H9 (cell line): Measurements from ENCODE around the gene DNAAF1. TPM values are rescaled to one million over a fixed set of nuclear protein-coding genes. Genes with fewer than 3 reads are reported as not detected.

Experiments
- DNase-seq: peaks from one replicate; pipeline ENCODE4 v3.0.0-alpha.2; 2017
- H2AFZ ChIP-seq: one replicate; pipeline ENCODE4 v1.6.1; 2013; ENCODE audit warnings: mild to moderate bottlenecking, low read length, control low read depth, moderate library complexity
- H2AK5ac ChIP-seq: 2 replicates; pipeline ENCODE4 v1.6.1; 2013; ENCODE audit warnings: low read length, control low read depth, mixed read lengths; ENCODE audit not compliant: insufficient read length
- H2BK120ac ChIP-seq: one replicate; pipeline ENCODE4 v1.6.1; 2013; ENCODE audit warnings: low read depth, mild to moderate bottlenecking, low read length, control low read depth, inconsistent platforms; ENCODE audit not compliant: poor library complexity, severe bottlenecking
- H2BK12ac ChIP-seq: 2 replicates; pipeline ENCODE4 v1.6.1; 2013; ENCODE audit warnings: low read length, control low read depth, mixed read lengths, low read depth; ENCODE audit not compliant: insufficient read length
- H2BK15ac ChIP-seq: 2 replicates; pipeline ENCODE4 v1.6.1; 2013; ENCODE audit warnings: low read depth, low read length, control low read depth
- H2BK20ac ChIP-seq: one replicate; pipeline ENCODE4 v1.6.1; 2013; ENCODE audit warnings: low read depth, mild to moderate bottlenecking, low read length, control low read depth, inconsistent platforms; ENCODE audit not compliant: poor library complexity, severe bottlenecking
- H2BK5ac ChIP-seq: 2 replicates; pipeline ENCODE4 v1.6.1; 2013; ENCODE audit warnings: low read length, control low read depth, mixed read lengths; ENCODE audit not compliant: insufficient read length
- H3K14ac ChIP-seq: 2 replicates; pipeline ENCODE4 v1.6.1; 2013; ENCODE audit warnings: low read length, control low read depth; ENCODE audit not compliant: insufficient read depth
- H3K18ac ChIP-seq: 2 replicates; pipeline ENCODE4 v1.6.1; 2013; ENCODE audit warnings: low read depth, mild to moderate bottlenecking, mixed read lengths, low read length, control low read depth; ENCODE audit not compliant: insufficient read length
- H3K23ac ChIP-seq: 2 replicates; pipeline ENCODE4 v1.6.1; 2013; ENCODE audit warnings: low read length, control low read depth, mixed read lengths, low read depth; ENCODE audit not compliant: insufficient read length
- H3K23me2 ChIP-seq: 2 replicates; pipeline ENCODE4 v1.6.1; 2013; ENCODE audit warnings: low read depth, mild to moderate bottlenecking, mixed read lengths, low read length, control low read depth; ENCODE audit not compliant: insufficient read length, poor library complexity, severe bottlenecking
- H3K27ac ChIP-seq: 2 replicates; pipeline ENCODE4 v1.5.1; 2013; ENCODE audit warnings: low read length, control low read depth, mixed read lengths, low read depth; ENCODE audit not compliant: insufficient read length
- H3K27me3 ChIP-seq: 2 replicates; pipeline ENCODE4 v1.6.1; 2013; ENCODE audit warnings: low read length, control low read depth, inconsistent platforms; ENCODE audit not compliant: insufficient read depth
- H3K4ac ChIP-seq: 2 replicates; pipeline ENCODE4 v1.6.1; 2013; ENCODE audit warnings: low read depth, mild to moderate bottlenecking, control low read depth, inconsistent platforms, low read length, moderate library complexity
- H3K4me1 ChIP-seq: 2 replicates; pipeline ENCODE4 v1.6.1; 2013; ENCODE audit warnings: low read length, control low read depth, inconsistent platforms; ENCODE audit not compliant: insufficient read depth
- H3K4me2 ChIP-seq: 2 replicates; pipeline ENCODE4 v1.6.1; 2013; ENCODE audit warnings: low read length, control low read depth, mixed read lengths; ENCODE audit not compliant: insufficient read length, insufficient read depth
- H3K56ac ChIP-seq: 2 replicates; pipeline ENCODE4 v1.6.1; 2013; ENCODE audit warnings: low read depth, mild to moderate bottlenecking, mixed read lengths, low read length, control low read depth; ENCODE audit not compliant: insufficient read length
- H3K79me1 ChIP-seq: 2 replicates; pipeline ENCODE4 v1.6.1; 2013; ENCODE audit warnings: low read depth, mild to moderate bottlenecking, moderate library complexity, low read length, control low read depth, inconsistent platforms; ENCODE audit not compliant: insufficient read depth, poor library complexity, severe bottlenecking
- H3K79me2 ChIP-seq: 2 replicates; pipeline ENCODE4 v1.6.1; 2013; ENCODE audit warnings: low read length, control low read depth, inconsistent platforms; ENCODE audit not compliant: insufficient read depth
- H3K9ac ChIP-seq: 2 replicates; pipeline ENCODE4 v1.6.1; 2013; ENCODE audit warnings: low read length, control low read depth, mixed read lengths; ENCODE audit not compliant: insufficient read length; ENCODE audit errors: extremely low read depth
- H3K9me3 ChIP-seq: one replicate; pipeline ENCODE4 v1.6.1; 2013; ENCODE audit warnings: low read depth, low read length, inconsistent platforms; ENCODE audit not compliant: control insufficient read depth
- H3T11ph ChIP-seq: one replicate; pipeline ENCODE4 v1.6.1; 2013; ENCODE audit warnings: mild to moderate bottlenecking, low read length, control low read depth, inconsistent platforms
- H4K20me1 ChIP-seq: one replicate; pipeline ENCODE4 v1.6.1; 2013; ENCODE audit not compliant: control insufficient read depth, insufficient read length, insufficient read depth
- H4K5ac ChIP-seq: 2 replicates; pipeline ENCODE4 v1.6.1; 2013; ENCODE audit warnings: low read depth, mild to moderate bottlenecking, mixed read lengths, low read length, control low read depth; ENCODE audit not compliant: insufficient read length
- H4K8ac ChIP-seq: replicated peaks from 2 replicates; pipeline ENCODE4 v1.6.1; 2013; ENCODE audit warnings: low read length, control low read depth, mixed read lengths, low read depth; ENCODE audit not compliant: insufficient read length
- H4K91ac ChIP-seq: 2 replicates; pipeline ENCODE4 v1.6.1; 2013; ENCODE audit warnings: low read depth, mild to moderate bottlenecking, moderate library complexity, mixed read lengths, low read length, control low read depth; ENCODE audit not compliant: insufficient read length
- H3K27ac Mint-ChIP-seq, 3 experiments: 2 replicates in 2 of 3; 3 replicates in 1 of 3; pipeline ENCODE4 v1.8.0; 2020 to 2021; ENCODE audit warnings: mixed read lengths in 3 of 3, mild to moderate bottlenecking in 1 of 3, moderate library complexity in 1 of 3
- H3K27me3 Mint-ChIP-seq: 2 replicates; pipeline ENCODE4 v1.8.0; 2021; ENCODE audit warnings: low read depth, mild to moderate bottlenecking, moderate library complexity, mixed read lengths
- H3K36me3 Mint-ChIP-seq, 3 experiments: 2 replicates in 2 of 3; 3 replicates in 1 of 3; pipeline ENCODE4 v1.8.0; 2020 to 2021; ENCODE audit warnings: low read depth in 3 of 3, mixed read lengths in 3 of 3; ENCODE audit not compliant: insufficient read depth in 1 of 3
- H3K4me1 Mint-ChIP-seq, 2 experiments: 2 replicates each; pipeline ENCODE4 v1.8.0; 2020; ENCODE audit warnings: mixed read lengths in 2 of 2
- H3K4me3 Mint-ChIP-seq, 2 experiments: 2 replicates in 1 of 2; 3 replicates in 1 of 2; pipeline ENCODE4 v1.8.0; 2020 to 2021; ENCODE audit warnings: mild to moderate bottlenecking in 2 of 2, mixed read lengths in 2 of 2, moderate library complexity in 1 of 2
- H3K9me3 Mint-ChIP-seq, 2 experiments: 2 replicates in 1 of 2; 3 replicates in 1 of 2; pipeline ENCODE4 v1.8.0; 2020; ENCODE audit warnings: mild to moderate bottlenecking in 2 of 2, mixed read lengths in 2 of 2, moderate library complexity in 1 of 2
- CTCF ChIP-seq: fragments of 200-600 bp; sonication (generic); conservative IDR thresholded peaks from 3 replicates; pipeline ENCODE4 v1.8.0; 2021; ENCODE audit warnings: antibody characterized with exemption, mild to moderate bottlenecking
- WGBS: extraction: QIAGEN DNeasy Blood & Tissue Kit; methylation state at CpG from one replicate; pipeline ENCODE4 v1.1.7; 2013; ENCODE audit warnings: missing lambda C conversion rate, low lambda C conversion rate, mixed read lengths; ENCODE audit not compliant: insufficient read length; ENCODE audit errors: extremely low coverage; 5-methylcytosine and 5-hydroxymethylcytosine counted together
- total RNA-seq: library from RNA; stranded (reverse); gene quantifications from 2 replicates; pipeline ENCODE4 v1.2.1, GENCODE V29; 2021

Gene DNAAF1
- total RNA-seq, 1 experiment from 2014 or later = not detected

- Mint-ChIP-seq H3K36me3 (peaks cover 13 to 72% (median 61%) of the 10 kb centered on the region in 3 experiments; a peak in 6 of 7 replicates), H3K4me3 (no peak overlapping the region), H3K27me3 (no peaks in the 10 kb centered on the region), H3K4me1 (no peaks in the 10 kb centered on the region), H3K27ac (peak overlapping the region in 1 of 3 experiments; percentile 57; a peak in 1 of 7 replicates), H3K9me3 (no peaks in the 10 kb centered on the region)
- DNase-seq = no peak
- H3K18ac ChIP-seq = no peak overlapping the region
- H3K4me2 ChIP-seq = no peak overlapping the region
- H3K4ac ChIP-seq = no peak overlapping the region
- no peak overlapping the region for H2BK20ac ChIP-seq
- H3K27ac ChIP-seq = no peak overlapping the region
- no peaks in the 10 kb centered on the region for H3K79me2 ChIP-seq
- peaks cover 2% of the 10 kb centered on the region for H4K20me1 ChIP-seq
- H4K8ac ChIP-seq = no peak overlapping the region
- no CpG with 5 or more reads among the region's 14 CpGs for WGBS
- H4K91ac ChIP-seq = no peak overlapping the region
- H3T11ph ChIP-seq = no peak overlapping the region
- no peak overlapping the region for H2BK5ac ChIP-seq
- no peak overlapping the region for H3K23ac ChIP-seq
- no peak overlapping the region for H3K9ac ChIP-seq
- H3K4me1 ChIP-seq = no peaks in the 10 kb centered on the region
- H2AK5ac ChIP-seq = no peak overlapping the region
- H3K79me1 ChIP-seq = peaks cover 2% of the 10 kb centered on the region
- TF ChIP-seq CTCF = no peak
- H3K9me3 ChIP-seq = no peaks in the 10 kb centered on the region
- H3K23me2 ChIP-seq = no peaks in the 10 kb centered on the region
- H3K27me3 ChIP-seq = no peaks in the 10 kb centered on the region
- H3K56ac ChIP-seq = no peak overlapping the region
- no peak overlapping the region for H3K14ac ChIP-seq
- no peak overlapping the region for H4K5ac ChIP-seq
- no peak overlapping the region for H2AFZ ChIP-seq
- no peak overlapping the region for H2BK120ac ChIP-seq
- no peak overlapping the region for H2BK15ac ChIP-seq
- no peak overlapping the region for H2BK12ac ChIP-seq
These were observed 49.6 kb upstream of the DNAAF1 start for GRCh38 chr16:84095466-84095865.
